Smooth muscle cell (in vitro differentiated cells): ENCODE results near the gene SH3D21. TPM values are rescaled to one million over a fixed set of nuclear protein-coding genes. Genes with fewer than 3 reads are reported as not detected.

Source experiments
- DNase-seq: peaks from one replicate; lab custom pipeline; 2025; ENCODE audit not compliant: unreplicated experiment; lab: John Stamatoyannopoulos, UW
- H2AFZ ChIP-seq: fragments of 200-600 bp; sonication (generic); 2 replicates; pipeline ENCODE4 v1.6.0; 2016; ENCODE audit warnings: antibody characterized with exemption, low read depth, mild to moderate bottlenecking
- H3F3A ChIP-seq: fragments of 200-600 bp; sonication (generic); 2 replicates; pipeline ENCODE4 v1.6.0; 2017; ENCODE audit warnings: antibody characterized with exemption, low read depth
- H3K27ac ChIP-seq: fragments of 200-600 bp; sonication (generic); 2 replicates; pipeline ENCODE4 v1.5.1; 2016; ENCODE audit warnings: low read depth, mild to moderate bottlenecking
- H3K27me3 ChIP-seq: fragments of 200-600 bp; sonication (generic); 2 replicates; pipeline ENCODE4 v1.6.1; 2016; ENCODE audit warnings: low read depth, mild to moderate bottlenecking
- H3K36me3 ChIP-seq: fragments of 200-600 bp; sonication (generic); 2 replicates; pipeline ENCODE4 v1.5.1; 2016; ENCODE audit warnings: low read depth
- H3K4me1 ChIP-seq: fragments of 200-600 bp; sonication (generic); 2 replicates; pipeline ENCODE4 v1.5.1; 2016; ENCODE audit warnings: low read depth
- H3K4me2 ChIP-seq: fragments of 200-600 bp; sonication (generic); 2 replicates; pipeline ENCODE4 v1.6.0; 2016; ENCODE audit warnings: mild to moderate bottlenecking
- H3K4me3 ChIP-seq: fragments of 200-600 bp; sonication (generic); 2 replicates; pipeline ENCODE4 v1.5.1; 2016; ENCODE audit warnings: mild to moderate bottlenecking
- H3K79me2 ChIP-seq: fragments of 200-600 bp; sonication (generic); 2 replicates; pipeline ENCODE4 v1.6.0; 2016; ENCODE audit warnings: low read depth, mild to moderate bottlenecking
- H3K9ac ChIP-seq: fragments of 200-600 bp; sonication (generic); 2 replicates; pipeline ENCODE4 v1.6.0; 2016; ENCODE audit warnings: low read depth
- H3K9me3 ChIP-seq: fragments of 200-600 bp; sonication (generic); replicated peaks from 2 replicates; pipeline ENCODE4 v1.5.1; 2016; ENCODE audit warnings: low read depth
- H4K20me1 ChIP-seq: fragments of 200-600 bp; sonication (generic); 2 replicates; pipeline ENCODE4 v1.6.0; 2016; ENCODE audit warnings: low read depth
- WGBS: methylation state at CpG from one replicate; pipeline ENCODE4 v1.1.7; 2016; ENCODE audit warnings: low lambda C conversion rate; 5-methylcytosine and 5-hydroxymethylcytosine counted together
- polyA plus RNA-seq: library from polyadenylated mRNA; unstranded; fragments of >200 nt; fragmentation: Nextera tagmentation; extraction: Ambion mirVana; gene quantifications from 2 replicates; pipeline ENCODE4 v1.2.1, GENCODE V29; 2016
- total RNA-seq: library from RNA; depleted of rRNA; stranded (reverse); fragments of >200 nt; gene quantifications from 2 replicates; pipeline ENCODE4 v1.2.3, GENCODE V29; 2014
- TF ChIP-seq, protein P1 (sequence below): fragments of 200-600 bp; sonication (generic); IDR thresholded peaks from 2 replicates; pipeline ENCODE4 v1.5.1; 2017; ENCODE audit warnings: borderline replicate concordance, mild to moderate bottlenecking, antibody characterized with exemption; ENCODE audit not compliant: insufficient read depth, poor library complexity, severe bottlenecking

The SH3D21 gene
- total and polyA plus RNA-seq, 2 experiments from 2014 or later: 6.9 to 12.0 TPM

DNA sequence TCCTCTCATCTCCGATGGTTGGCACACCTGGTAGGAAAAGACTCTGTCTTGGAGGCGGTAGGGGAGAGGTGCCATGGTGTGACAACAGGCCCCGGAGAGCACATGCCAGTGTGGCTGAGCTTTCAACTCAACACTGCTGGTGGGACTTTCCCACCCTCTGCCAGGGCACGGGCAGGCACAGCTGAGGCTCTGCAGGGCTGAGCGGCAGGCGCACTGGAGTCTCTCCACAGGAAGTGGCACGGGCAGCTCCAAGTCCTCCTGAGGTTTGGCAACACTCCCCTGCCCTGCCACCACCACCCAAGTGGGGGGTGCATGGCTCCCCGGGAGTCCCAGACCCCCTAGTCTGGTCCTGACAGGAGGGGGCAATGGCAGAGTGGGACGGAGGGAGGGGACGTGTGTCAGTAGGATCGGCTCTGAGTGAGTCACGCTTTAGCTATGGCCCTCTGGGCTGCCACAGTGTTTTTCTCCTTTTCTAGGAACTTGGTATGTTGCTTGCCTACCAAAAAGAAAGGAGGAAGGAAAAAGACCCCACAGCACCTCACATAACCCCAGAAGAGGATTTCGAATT is 44.6 kb downstream of the SH3D21 start:
- H3K9me3 ChIP-seq: no peaks in the 10 kb centered on the region
- TF ChIP-seq, protein P1, sequence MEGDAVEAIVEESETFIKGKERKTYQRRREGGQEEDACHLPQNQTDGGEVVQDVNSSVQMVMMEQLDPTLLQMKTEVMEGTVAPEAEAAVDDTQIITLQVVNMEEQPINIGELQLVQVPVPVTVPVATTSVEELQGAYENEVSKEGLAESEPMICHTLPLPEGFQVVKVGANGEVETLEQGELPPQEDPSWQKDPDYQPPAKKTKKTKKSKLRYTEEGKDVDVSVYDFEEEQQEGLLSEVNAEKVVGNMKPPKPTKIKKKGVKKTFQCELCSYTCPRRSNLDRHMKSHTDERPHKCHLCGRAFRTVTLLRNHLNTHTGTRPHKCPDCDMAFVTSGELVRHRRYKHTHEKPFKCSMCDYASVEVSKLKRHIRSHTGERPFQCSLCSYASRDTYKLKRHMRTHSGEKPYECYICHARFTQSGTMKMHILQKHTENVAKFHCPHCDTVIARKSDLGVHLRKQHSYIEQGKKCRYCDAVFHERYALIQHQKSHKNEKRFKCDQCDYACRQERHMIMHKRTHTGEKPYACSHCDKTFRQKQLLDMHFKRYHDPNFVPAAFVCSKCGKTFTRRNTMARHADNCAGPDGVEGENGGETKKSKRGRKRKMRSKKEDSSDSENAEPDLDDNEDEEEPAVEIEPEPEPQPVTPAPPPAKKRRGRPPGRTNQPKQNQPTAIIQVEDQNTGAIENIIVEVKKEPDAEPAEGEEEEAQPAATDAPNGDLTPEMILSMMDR: no peak
- H3K4me1 ChIP-seq: peaks cover 30% of the 10 kb centered on the region
- peak overlapping the region; percentile 100 for H3K27ac ChIP-seq
- H3F3A ChIP-seq: peaks cover 19% of the 10 kb centered on the region
- H3K36me3 ChIP-seq: no peaks in the 10 kb centered on the region
- H3K4me2 ChIP-seq: peak overlapping the region; percentile 83
- H3K9ac ChIP-seq: peak overlapping the region; percentile 96
- no peaks in the 10 kb centered on the region for H3K27me3 ChIP-seq
- H2AFZ ChIP-seq: no peak overlapping the region
- no peaks in the 10 kb centered on the region for H4K20me1 ChIP-seq
- H3K79me2 ChIP-seq: peaks cover 3% of the 10 kb centered on the region
- WGBS: 39% methylated on average over 13 of the region's 13 CpGs
- peak; percentile 85 for DNase-seq
- no peak overlapping the region for H3K4me3 ChIP-seq

DNA sequence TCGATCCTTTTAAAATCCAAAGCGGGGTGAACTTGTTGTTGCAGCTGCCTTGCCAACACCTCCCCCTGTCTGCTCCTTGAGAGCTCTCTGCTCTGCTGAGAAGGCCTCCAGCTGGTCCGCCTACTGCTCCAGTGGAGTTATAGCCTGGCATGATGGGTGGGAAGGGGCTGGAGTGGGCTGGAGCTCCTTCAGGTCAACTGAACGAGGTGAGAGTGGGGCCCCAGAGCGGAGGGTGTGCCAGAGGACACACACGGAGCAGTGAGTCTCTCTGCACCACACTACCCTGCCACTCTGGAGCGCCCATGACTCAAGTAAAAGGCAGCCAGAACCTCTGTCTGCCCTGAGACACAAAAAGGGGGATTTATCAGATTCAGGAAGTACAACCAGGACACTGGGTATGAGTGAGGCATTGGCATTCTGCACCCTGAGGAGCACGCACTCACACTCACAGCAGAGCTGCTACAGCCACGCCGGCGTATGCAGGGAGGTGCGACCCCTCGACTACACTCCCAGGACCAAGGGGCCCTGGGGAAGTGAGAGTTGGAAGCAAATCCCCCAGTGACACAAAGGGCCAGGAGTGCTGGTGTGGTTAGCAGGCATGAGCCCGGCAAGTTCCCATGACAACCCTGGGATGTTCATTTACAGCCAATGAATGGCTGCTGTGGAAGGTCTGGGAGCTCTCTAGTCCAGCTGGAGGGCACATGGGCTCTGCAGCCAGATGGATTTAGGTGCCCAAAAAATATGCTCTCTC is 45.2 kb downstream of the SH3D21 start:
- H3K9me3 ChIP-seq: no peaks in the 10 kb centered on the region
- peak overlapping the region; percentile 83 for H3K4me2 ChIP-seq
- peak; percentile 65 for DNase-seq
- TF ChIP-seq, protein P1: no peak
- peaks cover 3% of the 10 kb centered on the region for H3K79me2 ChIP-seq
- H3K9ac ChIP-seq: peak overlapping the region; percentile 96
- peak overlapping the region; percentile 100 for H3K27ac ChIP-seq
- H4K20me1 ChIP-seq: no peaks in the 10 kb centered on the region
- no peaks in the 10 kb centered on the region for H3K36me3 ChIP-seq
- H3F3A ChIP-seq: peaks cover 19% of the 10 kb centered on the region
- 32% methylated on average over 13 of the region's 14 CpGs for WGBS
- H3K27me3 ChIP-seq: no peaks in the 10 kb centered on the region
- H3K4me3 ChIP-seq: no peak overlapping the region
- H2AFZ ChIP-seq: no peak overlapping the region
- peaks cover 30% of the 10 kb centered on the region for H3K4me1 ChIP-seq

DNA sequence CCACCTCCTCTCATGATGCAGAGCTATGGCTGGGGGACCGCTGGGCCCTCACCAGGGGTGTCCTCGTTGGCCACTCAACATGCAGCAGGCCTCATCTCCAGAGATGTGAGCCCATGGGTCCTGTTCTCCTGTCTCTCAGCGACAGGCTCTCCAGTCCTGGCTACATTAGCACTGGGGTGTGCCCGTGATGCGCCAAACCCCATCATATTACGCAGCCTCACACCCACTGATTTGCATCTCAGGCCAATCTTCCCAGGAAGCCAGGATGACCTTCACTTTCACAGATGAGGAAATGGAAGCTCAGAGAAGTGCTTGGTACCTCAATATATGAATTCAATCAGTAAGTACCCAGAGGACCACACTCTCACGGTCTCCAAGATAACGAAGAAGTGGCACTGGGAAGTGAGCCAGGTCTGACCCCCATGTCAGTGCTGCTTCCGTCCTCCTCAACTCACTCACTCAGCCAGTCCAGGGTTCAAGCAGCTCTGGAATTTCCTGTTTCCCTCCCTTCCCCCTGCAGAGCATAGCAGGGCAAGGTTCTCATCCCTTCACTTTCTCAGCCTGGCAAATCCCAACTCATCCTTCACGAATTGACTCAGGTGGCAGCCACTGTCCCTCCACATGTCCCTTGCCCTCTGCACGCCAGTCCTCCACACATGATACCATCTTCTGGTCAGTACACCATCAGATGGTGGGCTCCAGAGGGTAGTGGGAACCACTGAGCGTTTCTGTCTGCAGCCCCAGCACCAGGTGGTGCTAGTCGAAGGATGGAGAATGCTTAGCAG is 46.1 kb downstream of the SH3D21 start:
- peaks cover 12% of the 10 kb centered on the region for H3K79me2 ChIP-seq
- H3K9ac ChIP-seq: peak overlapping the region; percentile 96
- TF ChIP-seq, protein P1: no peak
- peak overlapping the region; percentile 83 for H3K4me2 ChIP-seq
- 78% methylated on average over 13 of the region's 13 CpGs for WGBS
- peaks cover 19% of the 10 kb centered on the region for H3F3A ChIP-seq
- peaks cover 30% of the 10 kb centered on the region for H3K4me1 ChIP-seq
- no peak for DNase-seq
- peaks cover 2% of the 10 kb centered on the region for H3K36me3 ChIP-seq
- H2AFZ ChIP-seq: no peak overlapping the region
- H3K27me3 ChIP-seq: no peaks in the 10 kb centered on the region
- H3K27ac ChIP-seq: peak overlapping the region; percentile 100
- H3K9me3 ChIP-seq: no peaks in the 10 kb centered on the region
- H4K20me1 ChIP-seq: no peaks in the 10 kb centered on the region
- no peak overlapping the region for H3K4me3 ChIP-seq
